Cardiac muscle cell (in vitro differentiated cells and primary cell): Measurements from ENCODE around the gene ITGB8. TPM values are rescaled to one million over a fixed set of nuclear protein-coding genes. Genes with fewer than 3 reads are reported as not detected.
"Not testable (repeated sequence)": the region's sequence is repeated elsewhere in the genome, so short reads cannot be mapped to it uniquely, and the experiment has no call there.

ENCODE experiments used
- DNase-seq, 2 donors: peaks; one replicate each; pipeline versions ENCODE4 v3.0.0 to v3.0.0-alpha.2; 2010 to 2017; ENCODE audit warnings: low read depth in 1 of 2, low spot score in 1 of 2
- H3K27ac ChIP-seq: fragments of 200-600 bp; sonication (generic); 2 replicates; pipeline ENCODE4 v1.5.1; 2016
- H3K27me3 ChIP-seq: fragments of 200-600 bp; sonication (generic); 2 replicates; pipeline ENCODE4 v1.6.0; 2016; ENCODE audit warnings: control low read depth
- H3K36me3 ChIP-seq: fragments of 200-600 bp; sonication (generic); 2 replicates; pipeline ENCODE4 v1.5.1; 2016; ENCODE audit warnings: control low read depth
- H3K4me1 ChIP-seq: fragments of 200-600 bp; sonication (generic); 2 replicates; pipeline ENCODE4 v1.8.1; 2017; ENCODE audit warnings: low read depth, mild to moderate bottlenecking, mixed run types
- H3K4me3 ChIP-seq: fragments of 200-600 bp; sonication (generic); 2 replicates; pipeline ENCODE4 v1.5.1; 2016; ENCODE audit warnings: mild to moderate bottlenecking
- H3K9me3 ChIP-seq: fragments of 200-600 bp; sonication (generic); 2 replicates; pipeline ENCODE4 v1.5.1; 2017; ENCODE audit warnings: low read depth, mild to moderate bottlenecking, control low read depth
- polyA plus RNA-seq: library from polyadenylated mRNA; unstranded; fragments of >200 nt; fragmentation: Nextera tagmentation; extraction: Ambion mirVana; gene quantifications from 2 replicates; pipeline ENCODE4 v1.2.1, GENCODE V29; 2016
- total RNA-seq: library from RNA; depleted of rRNA; stranded (reverse); fragments of >200 nt; gene quantifications from 2 replicates; pipeline ENCODE4 v1.2.3, GENCODE V29; 2016
- TF ChIP-seq, protein P1 (sequence below): IDR thresholded peaks from 2 replicates; pipeline ENCODE4 v1.5.1; 2012; ENCODE audit warnings: low read depth, mild to moderate bottlenecking, low read length

ITGB8 gene
- total and polyA plus RNA-seq, 2 experiments from 2014 or later, result 0.34 to 2.0 TPM

GRCh38 chr7:20298486-20298901, 32.2 kb upstream of the ITGB8 start:
- H3K27me3 ChIP-seq, result no peaks in the 10 kb centered on the region
- no peak for DNase-seq
- no peaks in the 10 kb centered on the region for H3K4me1 ChIP-seq
- no peaks in the 10 kb centered on the region for H3K36me3 ChIP-seq
- TF ChIP-seq, protein P1, sequence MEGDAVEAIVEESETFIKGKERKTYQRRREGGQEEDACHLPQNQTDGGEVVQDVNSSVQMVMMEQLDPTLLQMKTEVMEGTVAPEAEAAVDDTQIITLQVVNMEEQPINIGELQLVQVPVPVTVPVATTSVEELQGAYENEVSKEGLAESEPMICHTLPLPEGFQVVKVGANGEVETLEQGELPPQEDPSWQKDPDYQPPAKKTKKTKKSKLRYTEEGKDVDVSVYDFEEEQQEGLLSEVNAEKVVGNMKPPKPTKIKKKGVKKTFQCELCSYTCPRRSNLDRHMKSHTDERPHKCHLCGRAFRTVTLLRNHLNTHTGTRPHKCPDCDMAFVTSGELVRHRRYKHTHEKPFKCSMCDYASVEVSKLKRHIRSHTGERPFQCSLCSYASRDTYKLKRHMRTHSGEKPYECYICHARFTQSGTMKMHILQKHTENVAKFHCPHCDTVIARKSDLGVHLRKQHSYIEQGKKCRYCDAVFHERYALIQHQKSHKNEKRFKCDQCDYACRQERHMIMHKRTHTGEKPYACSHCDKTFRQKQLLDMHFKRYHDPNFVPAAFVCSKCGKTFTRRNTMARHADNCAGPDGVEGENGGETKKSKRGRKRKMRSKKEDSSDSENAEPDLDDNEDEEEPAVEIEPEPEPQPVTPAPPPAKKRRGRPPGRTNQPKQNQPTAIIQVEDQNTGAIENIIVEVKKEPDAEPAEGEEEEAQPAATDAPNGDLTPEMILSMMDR, result no peak
- no peak overlapping the region for H3K4me3 ChIP-seq
- H3K9me3 ChIP-seq, result no peaks in the 10 kb centered on the region
- H3K27ac ChIP-seq, result no peak overlapping the region

GRCh38 chr7:20299145-20299544, 31.6 kb upstream of the ITGB8 start:
- DNase-seq, result no peak

DNA sequence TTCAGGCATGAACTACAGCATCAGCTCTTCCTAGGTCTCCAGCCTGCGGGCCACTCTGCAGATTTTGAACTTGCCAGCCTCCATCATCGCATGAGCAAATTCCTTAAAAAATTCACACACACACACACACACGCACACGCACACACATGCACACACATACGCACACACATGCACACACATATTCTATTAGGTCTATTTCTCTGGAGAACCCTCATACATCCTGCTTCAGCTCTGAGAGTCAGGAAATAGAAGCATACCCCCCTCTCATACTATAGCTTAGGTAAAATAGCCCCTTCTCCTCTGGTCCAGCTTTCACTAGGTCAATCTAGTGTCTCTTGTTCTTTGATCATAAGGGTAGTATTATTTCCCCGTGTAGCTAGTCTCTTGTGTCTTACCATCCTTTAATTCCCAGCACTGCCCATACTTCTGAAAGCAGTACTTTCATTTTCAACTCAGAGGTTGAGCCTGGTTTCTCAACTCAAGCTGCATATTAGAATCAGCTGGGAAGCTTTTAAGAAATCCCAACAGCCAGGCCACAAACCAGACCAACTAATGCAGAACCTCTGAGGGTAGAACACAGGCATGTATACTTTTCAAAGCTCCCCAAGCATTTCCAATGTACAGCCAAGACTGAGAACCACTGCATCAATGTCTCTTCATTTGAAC, 30.9 kb upstream of the ITGB8 start:
- TF ChIP-seq, protein P1, result no peak
- Histone ChIP-seq H3K27me3 (no peaks in the 10 kb centered on the region), H3K9me3 (no peaks in the 10 kb centered on the region), H3K27ac (no peak overlapping the region), H3K4me3 (no peak overlapping the region), H3K36me3 (no peaks in the 10 kb centered on the region), H3K4me1 (no peaks in the 10 kb centered on the region)
- peak in 1 of 2 donors; percentile 37 for DNase-seq

More at GRCh38 chr7:20299145-20299544, 31.6 kb upstream of the ITGB8 start:
- Histone ChIP-seq H3K27ac (no peak overlapping the region), H3K4me1 (no peaks in the 10 kb centered on the region), H3K4me3 (no peak overlapping the region), H3K27me3 (no peaks in the 10 kb centered on the region), H3K9me3 (no peaks in the 10 kb centered on the region), H3K36me3 (no peaks in the 10 kb centered on the region)
- TF ChIP-seq, protein P1, result no peak

- Histone ChIP-seq H3K27ac (no peak overlapping the region), H3K27me3 (no peaks in the 10 kb centered on the region), H3K4me3 (no peak overlapping the region), H3K4me1 (no peaks in the 10 kb centered on the region), H3K36me3 (no peaks in the 10 kb centered on the region), H3K9me3 (no peaks in the 10 kb centered on the region)
- peak in 1 of 2 donors; percentile 41 for DNase-seq
- TF ChIP-seq, protein P1, result no peak
Measured at GRCh38 chr7:20301311-20301939, 29.3 kb upstream of the ITGB8 start.

- H3K27me3 ChIP-seq, H3K4me1 ChIP-seq, H3K36me3 ChIP-seq, H3K27ac ChIP-seq, H3K4me3 ChIP-seq, H3K9me3 ChIP-seq, DNase-seq: not testable (repeated sequence)
Measured at GRCh38 chr7:20302300-20302699, 28.4 kb upstream of the ITGB8 start.

- TF ChIP-seq, protein P1, result no peak
- Histone ChIP-seq H3K27me3 (no peaks in the 10 kb centered on the region), H3K4me3 (no peak overlapping the region), H3K27ac (no peak overlapping the region), H3K9me3 (no peaks in the 10 kb centered on the region), H3K36me3 (no peaks in the 10 kb centered on the region), H3K4me1 (no peaks in the 10 kb centered on the region)
- no peak for DNase-seq
Measured at GRCh38 chr7:20302891-20303290, 27.8 kb upstream of the ITGB8 start.
